ENCODE data around the gene STK38. TPM values are rescaled to one million over a fixed set of nuclear protein-coding genes. Genes with fewer than 3 reads are reported as not detected.
"Not testable (repeated sequence)": the region's sequence is repeated elsewhere in the genome, so short reads cannot be mapped to it uniquely, and the experiment has no call there.

STK38 gene
- total RNA-seq, result 26.1 TPM

GRCh38 chr6:36546920-36547645 is at the start of gene STK38:
TSS of gene STK38 (minus strand) at chr6:36547479. CDS start at chr6:36540202, 7,277 bp downstream.
- DNase-seq, result peak; percentile 84

- no peak for DNase-seq
These were observed 49.1 kb upstream of the STK38 start for GRCh38 chr6:36596356-36596755.

DNA sequence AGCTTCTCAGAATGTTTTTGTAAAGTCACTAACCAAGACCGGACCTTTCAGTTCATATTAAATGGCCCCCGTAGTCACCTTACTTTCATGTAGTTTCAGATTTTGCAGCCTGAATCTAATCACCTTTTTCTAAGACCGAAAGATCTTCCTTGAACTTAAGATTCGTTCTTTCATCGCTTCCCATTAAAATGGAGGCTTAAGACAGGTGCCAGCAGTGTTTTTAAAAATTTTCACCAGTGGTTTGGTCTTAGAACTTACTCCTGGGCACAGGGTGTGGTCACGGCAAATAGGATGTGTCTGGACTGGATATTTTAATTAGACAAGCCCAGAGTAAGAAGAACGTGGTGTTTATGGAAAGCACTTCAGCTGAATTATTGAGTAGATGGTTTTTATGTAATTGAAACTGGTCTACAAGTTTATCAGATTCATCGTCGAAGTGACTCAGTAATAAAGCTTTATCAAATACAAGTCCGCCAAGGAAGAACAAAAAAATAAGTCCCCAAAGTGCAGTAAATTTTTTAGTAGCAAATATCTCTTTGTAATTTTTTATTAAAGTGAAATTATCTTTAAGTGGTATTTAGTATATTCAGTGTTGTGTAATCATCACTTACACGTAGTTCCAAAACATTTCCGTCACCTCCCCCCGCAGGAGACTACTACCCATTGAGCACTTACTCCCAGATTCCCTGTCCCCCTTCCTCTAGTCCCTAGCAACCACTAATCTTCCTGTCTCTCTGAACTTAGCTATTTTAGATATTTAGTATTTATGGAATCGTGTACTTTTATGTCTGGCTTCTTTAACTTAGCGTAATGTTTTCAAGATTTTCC is 47.8 kb upstream of the STK38 start:
- DNase-seq, result peak; percentile 75

DNA sequence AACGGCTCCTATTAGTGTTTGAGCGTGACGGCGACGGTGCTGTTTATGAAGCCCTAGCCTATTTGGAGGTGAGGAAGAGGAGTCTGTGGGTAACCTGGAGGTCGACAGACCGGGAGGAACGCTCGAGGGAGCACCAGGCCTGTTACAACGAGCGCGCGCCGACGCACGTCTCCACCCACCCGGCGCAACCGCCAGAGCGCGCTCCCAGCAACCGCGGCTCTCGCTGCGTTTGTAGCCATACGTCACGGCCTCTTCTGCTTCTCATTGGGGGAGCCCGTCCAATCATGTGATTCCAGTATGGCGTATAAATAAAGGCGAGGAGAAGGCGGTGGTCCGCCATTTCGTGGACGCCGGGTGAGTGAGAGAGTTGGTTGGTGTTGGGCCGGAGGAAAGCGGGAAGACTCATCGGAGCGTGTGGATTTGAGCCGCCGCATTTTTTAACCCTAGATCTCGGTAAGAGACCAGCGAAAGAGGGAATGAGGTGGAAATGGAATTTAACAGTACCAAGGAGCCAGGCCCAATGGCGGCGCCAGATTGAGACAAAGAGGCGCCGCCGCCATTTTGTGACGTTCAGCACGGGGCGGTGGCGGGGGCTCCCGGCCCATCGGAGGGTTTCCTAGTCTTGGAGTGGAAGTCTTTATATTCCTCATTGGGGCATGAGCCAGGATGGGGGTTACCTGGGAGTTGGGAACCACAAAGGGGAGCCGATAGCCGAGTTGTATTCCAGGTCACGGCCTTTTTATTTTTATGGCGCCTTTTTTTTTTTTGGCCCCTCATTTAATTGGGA is 46.9 kb upstream of the STK38 start, which contains the start of gene SRSF3:
Gene SRSF3, plus strand, starts transcription at position 334 of the 787 bp plus-strand sequence. CDS start 2,401 bp downstream, outside the sequence.
- peak; percentile 97 for DNase-seq

DNA sequence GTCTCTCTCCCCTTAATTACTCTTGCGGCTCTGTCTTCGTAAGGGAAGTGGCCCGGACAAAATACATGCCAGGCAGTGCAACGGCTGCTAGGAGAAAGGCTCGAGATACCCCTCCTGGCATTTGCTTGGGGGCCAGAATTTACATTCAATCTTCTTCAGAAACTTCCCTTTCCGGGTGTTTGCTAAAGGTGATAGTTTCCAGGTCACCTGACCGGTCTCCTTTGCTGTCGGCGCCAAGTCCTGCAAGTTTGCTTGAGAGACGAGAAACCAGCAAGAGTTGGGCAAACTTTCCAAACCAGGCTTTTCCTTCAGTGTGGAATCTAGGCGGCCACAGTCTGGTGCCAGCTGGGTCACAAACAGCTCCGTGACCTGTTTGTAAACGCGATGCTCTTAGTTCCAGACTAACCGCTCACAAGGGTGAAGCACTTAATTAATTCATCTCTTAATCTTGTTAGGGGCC is 46.3 kb upstream of the STK38 start:
- DNase-seq, result peak; percentile 78

DNA sequence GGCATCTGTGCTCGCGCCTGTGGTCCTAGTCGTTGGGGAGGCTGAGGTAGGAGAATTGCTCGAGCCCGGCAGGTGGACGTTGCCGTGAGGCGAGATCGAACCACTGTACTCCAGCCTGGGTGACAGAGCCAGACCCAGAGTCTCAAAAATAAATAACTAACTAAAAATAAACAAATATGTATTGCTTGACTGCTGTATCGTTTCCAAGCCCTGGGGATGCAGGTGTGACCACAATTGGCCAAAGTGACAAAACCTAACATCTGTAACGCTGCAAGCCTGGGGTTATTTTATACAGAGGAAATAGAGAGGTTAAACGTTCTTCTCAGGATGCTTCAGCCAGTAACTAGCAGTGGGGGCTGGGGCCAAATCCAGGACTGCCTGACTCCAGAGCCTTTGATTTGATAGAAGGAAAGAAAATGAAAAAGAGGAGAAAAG is 45.0 kb upstream of the STK38 start:
- no peak for DNase-seq

- no peak for DNase-seq
These were observed 43.0 kb upstream of the STK38 start for GRCh38 chr6:36590237-36590636.

DNA sequence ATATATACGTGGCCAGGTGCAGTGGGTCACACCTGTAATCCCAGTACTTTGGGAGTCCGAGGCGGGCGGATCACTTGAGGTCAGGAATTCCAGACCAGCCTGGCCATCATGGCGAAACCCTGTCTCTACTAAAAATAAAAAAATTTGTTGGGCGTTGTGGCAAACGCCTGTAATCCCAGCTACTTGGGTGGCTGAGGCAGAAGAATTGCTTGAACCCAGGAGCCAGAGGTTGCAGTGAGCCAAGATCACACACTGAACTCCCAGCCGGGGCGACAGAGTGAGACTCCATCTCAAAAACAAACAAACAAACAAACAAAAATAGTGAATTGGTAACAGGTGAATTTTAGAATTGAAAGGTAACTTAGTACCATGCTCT is 41.7 kb upstream of the STK38 start:
- not testable (repeated sequence) for DNase-seq

DNA sequence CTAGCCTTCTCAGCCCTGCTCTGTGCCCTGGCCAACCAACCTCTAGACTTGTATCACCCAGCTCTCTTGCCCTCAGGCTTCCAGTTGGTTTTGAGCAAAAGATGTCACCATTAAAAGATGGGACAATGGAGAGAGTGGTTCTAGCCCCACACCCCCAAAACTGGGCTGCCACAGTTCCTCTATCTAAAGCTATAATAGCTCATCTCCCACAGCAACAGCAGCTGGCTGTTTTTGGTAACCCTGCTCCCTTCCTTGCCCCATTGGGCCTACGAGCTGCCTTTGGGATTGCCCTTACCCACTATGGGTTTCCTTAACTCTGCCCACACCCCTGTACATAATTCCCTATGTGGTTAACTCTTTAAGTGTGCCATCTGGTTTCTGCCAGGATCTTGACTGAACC is 39.3 kb upstream of the STK38 start:
- DNase-seq, result no peak

GRCh38 chr6:36581716-36582115 is 34.4 kb upstream of the STK38 start:
- no peak for DNase-seq

GRCh38 chr6:36580184-36580526 is 32.9 kb upstream of the STK38 start:
- no peak for DNase-seq

GRCh38 chr6:36578431-36578830 is 31.2 kb upstream of the STK38 start:
- no peak for DNase-seq

DNA sequence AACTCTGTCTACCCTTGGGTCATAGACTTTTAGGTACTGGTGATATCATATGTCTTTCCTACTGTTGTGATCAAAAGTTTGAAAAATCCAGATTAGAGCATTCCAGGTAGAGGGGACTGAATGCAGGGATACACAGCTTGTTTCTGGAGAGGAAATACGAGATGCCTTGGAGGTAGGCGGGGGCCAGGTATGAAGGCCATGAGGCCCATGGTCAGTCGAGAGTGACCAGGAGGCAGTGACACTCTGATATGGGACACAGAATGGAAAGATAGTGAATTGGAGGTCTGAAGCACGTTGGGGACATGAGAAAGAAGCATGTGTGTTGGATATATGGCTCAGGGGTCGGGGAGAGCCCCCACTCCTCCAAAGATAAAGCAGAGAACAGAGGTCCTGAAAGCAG is 30.8 kb upstream of the STK38 start:
- DNase-seq, result no peak

GRCh38 chr6:36577301-36577700 is 30.0 kb upstream of the STK38 start:
- no peak for DNase-seq

- DNase-seq, result no peak
These were observed 29.3 kb upstream of the STK38 start for GRCh38 chr6:36576578-36576977.

- DNase-seq, result no peak
These were observed 27.4 kb upstream of the STK38 start for GRCh38 chr6:36574679-36575078.

- not testable (repeated sequence) for DNase-seq
These were observed 25.4 kb upstream of the STK38 start for GRCh38 chr6:36572353-36573311.

GRCh38 chr6:36571122-36572043 is 24.1 kb upstream of the STK38 start:
- DNase-seq, result no peak

DNA sequence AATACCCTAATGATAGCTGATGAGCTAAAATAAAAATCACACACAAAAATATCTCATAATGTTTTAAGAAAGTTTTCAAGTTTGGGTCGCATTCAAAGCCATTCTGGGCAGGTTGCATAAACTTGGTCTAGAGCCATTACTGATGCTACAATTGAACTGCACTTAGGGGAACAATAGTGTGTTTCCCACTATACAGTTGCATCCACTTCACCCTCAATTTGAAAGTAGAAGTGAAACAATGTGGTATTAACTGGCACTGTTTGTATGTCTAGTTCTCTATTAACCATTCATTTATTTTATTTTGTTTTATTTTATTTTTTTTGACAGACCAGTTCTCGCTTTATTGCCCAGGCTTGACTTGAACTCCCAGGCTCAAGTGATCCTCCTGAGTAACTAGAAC is 23.0 kb upstream of the STK38 start:
- DNase-seq, result no peak

DNA sequence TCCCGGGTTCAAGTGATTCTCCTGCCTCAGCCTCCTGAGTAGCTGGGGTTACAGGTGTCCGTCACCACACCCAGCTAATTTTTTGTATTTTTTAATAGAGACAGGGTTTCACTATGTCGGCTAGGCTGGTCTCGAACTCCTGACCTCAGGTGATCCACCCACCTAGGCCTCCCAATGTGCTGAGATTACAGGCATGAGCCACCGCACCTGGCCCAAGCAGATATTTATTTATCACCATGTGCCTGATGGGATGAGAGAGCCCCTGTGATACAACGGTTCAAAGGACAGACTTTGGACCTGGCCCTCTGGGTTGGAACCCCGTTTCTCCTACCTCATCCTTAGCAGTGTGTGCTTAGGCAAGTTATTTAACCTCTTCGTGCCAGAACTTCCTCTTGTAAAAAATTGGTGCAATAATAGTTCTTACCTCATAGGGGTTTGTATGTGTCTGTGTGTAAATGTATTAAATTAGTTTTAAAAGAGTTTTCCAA is 19.2 kb upstream of the STK38 start:
- DNase-seq, result no peak

All from skin of body (tissue), 2 donors.